Activated CD8-positive, alpha-beta T cell treated with anti-CD3 and anti-CD28 coated beads for 36 hours (primary cell): Measurements from ENCODE around the gene IFT27. TPM values are rescaled to one million over a fixed set of nuclear protein-coding genes. Genes with fewer than 3 reads are reported as not detected.

ENCODE experiments used
- ATAC-seq: fragments of 200-7000 bp; cut with Tn5 transposase; one replicate; pipeline ENCODE4 v1.10.0; 2021; ENCODE audit warnings: mild to moderate bottlenecking, moderate library complexity
- CTCF ChIA-PET: fragments of 350-600 bp; sonication (Branson Sonifier 250); formaldehyde crosslinking; loops from one replicate; lab custom pipeline; 2021; ENCODE audit warnings: antibody characterized with exemption; lab: Charles Lee
- POLR2A ChIA-PET: fragments of 350-600 bp; sonication (Branson Sonifier 250); formaldehyde crosslinking; loops from one replicate; lab custom pipeline; 2021; ENCODE audit warnings: antibody characterized with exemption; lab: Charles Lee
- DNase-seq: peaks from one replicate; pipeline ENCODE4 v3.0.0-alpha.2; 2020
- H3K27ac Mint-ChIP-seq: one replicate; pipeline ENCODE4 v1.8.0; 2021; ENCODE audit warnings: mild to moderate bottlenecking, mixed read lengths
- H3K27me3 Mint-ChIP-seq: one replicate; pipeline ENCODE4 v1.8.0; 2021; ENCODE audit warnings: mixed read lengths
- H3K36me3 Mint-ChIP-seq: one replicate; pipeline ENCODE4 v1.8.0; 2021; ENCODE audit warnings: low read depth, mixed read lengths
- H3K4me1 Mint-ChIP-seq: one replicate; pipeline ENCODE4 v1.8.0; 2021; ENCODE audit warnings: low read depth, mixed read lengths
- H3K4me3 Mint-ChIP-seq: one replicate; pipeline ENCODE4 v1.8.0; 2021; ENCODE audit warnings: mild to moderate bottlenecking, moderate library complexity, mixed read lengths
- H3K9me3 Mint-ChIP-seq: one replicate; pipeline ENCODE4 v1.8.0; 2021; ENCODE audit warnings: mixed read lengths
- intact Hi-C: fragments of 100-400 bp; cut with micrococcal nuclease; formaldehyde crosslinking; loops from one replicate; pipeline ENCODE4 v1.10.0; 2022
- total RNA-seq, 2 experiments: library from RNA; stranded (reverse); gene quantifications; one replicate each; pipeline ENCODE4 v1.2.3, GENCODE V29; 2021
- TF ChIP-seq, protein P1 (sequence below): fragments of 200-600 bp; IDR thresholded peaks from one replicate; pipeline ENCODE4 v1.8.0; 2022; ENCODE audit warnings: antibody characterized with exemption, mild to moderate bottlenecking

The IFT27 gene
- total RNA-seq, 2 experiments from 2014 or later = 20.0 to 21.9 TPM

- TF ChIP-seq, protein P1, sequence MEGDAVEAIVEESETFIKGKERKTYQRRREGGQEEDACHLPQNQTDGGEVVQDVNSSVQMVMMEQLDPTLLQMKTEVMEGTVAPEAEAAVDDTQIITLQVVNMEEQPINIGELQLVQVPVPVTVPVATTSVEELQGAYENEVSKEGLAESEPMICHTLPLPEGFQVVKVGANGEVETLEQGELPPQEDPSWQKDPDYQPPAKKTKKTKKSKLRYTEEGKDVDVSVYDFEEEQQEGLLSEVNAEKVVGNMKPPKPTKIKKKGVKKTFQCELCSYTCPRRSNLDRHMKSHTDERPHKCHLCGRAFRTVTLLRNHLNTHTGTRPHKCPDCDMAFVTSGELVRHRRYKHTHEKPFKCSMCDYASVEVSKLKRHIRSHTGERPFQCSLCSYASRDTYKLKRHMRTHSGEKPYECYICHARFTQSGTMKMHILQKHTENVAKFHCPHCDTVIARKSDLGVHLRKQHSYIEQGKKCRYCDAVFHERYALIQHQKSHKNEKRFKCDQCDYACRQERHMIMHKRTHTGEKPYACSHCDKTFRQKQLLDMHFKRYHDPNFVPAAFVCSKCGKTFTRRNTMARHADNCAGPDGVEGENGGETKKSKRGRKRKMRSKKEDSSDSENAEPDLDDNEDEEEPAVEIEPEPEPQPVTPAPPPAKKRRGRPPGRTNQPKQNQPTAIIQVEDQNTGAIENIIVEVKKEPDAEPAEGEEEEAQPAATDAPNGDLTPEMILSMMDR = no peak
- Mint-ChIP-seq H3K27me3 (peaks cover 48% of the 10 kb centered on the region), H3K36me3 (no peaks in the 10 kb centered on the region), H3K9me3 (no peaks in the 10 kb centered on the region), H3K4me3 (no peak overlapping the region), H3K4me1 (no peaks in the 10 kb centered on the region), H3K27ac (no peak overlapping the region)
- ChIA-PET CTCF (interaction anchor here (3.6 kb wide), 1 partner anchor 37 kb away, joined by 16 read pairs; no protein-coding TSS in a partner anchor), POLR2A (interaction anchor here (1.3 kb wide), 1 partner anchor 14 kb away, joined by 3 read pairs; no protein-coding TSS in a partner anchor)
- DNase-seq = no peak
- no peak for ATAC-seq
- intact Hi-C loops = no loop called here
Measured at GRCh38 chr22:36819112-36819511, 43.2 kb upstream of the IFT27 start.

DNA sequence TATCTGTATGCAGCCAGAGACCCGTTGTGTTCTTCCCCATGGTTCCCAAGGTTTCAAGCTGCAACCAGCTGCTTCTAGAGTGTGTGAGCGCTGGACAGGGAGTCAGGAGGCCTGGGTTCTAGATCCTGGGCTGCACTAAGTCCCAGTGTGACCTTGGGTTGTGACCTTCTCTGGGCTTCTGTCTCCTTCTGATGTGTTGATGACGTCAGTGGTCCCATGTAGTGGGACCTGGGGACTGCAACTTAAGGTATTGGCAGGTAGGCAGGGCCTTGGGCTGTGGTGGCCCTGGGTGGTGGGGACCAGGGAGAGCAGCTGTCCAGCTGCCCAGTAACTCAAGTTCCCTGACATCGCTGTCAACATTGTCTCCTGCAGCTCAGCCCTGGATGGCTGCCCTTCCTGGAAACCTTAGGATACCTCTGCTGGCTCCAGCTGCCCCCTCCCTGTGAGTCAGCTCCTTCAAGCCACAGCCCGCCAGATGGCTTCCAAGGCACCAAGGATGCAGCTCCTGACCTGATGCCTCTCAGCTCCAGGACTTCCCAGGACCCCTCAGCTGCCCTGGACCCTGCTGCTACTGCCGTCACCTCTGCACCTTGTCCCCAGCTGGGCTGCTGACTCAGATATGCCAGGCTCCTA is 42.2 kb upstream of the IFT27 start:
- Mint-ChIP-seq H3K27ac (no peak overlapping the region), H3K4me3 (no peak overlapping the region), H3K4me1 (no peaks in the 10 kb centered on the region), H3K9me3 (no peaks in the 10 kb centered on the region), H3K36me3 (no peaks in the 10 kb centered on the region), H3K27me3 (peaks cover 53% of the 10 kb centered on the region)
- no peak for DNase-seq
- POLR2A ChIA-PET = interaction anchor here (1.0 kb wide), 1 partner anchor 15 kb away, joined by 3 read pairs; no protein-coding TSS in a partner anchor
- CTCF ChIA-PET = interaction anchor here (3.6 kb wide), 1 partner anchor 38 kb away, joined by 16 read pairs; no protein-coding TSS in a partner anchor
- intact Hi-C loops = no loop called here
- TF ChIP-seq, protein P1 = no peak
- no peak for ATAC-seq

GRCh38 chr22:36817525-36817848 is 41.6 kb upstream of the IFT27 start:
- H3K27me3 Mint-ChIP-seq = peaks cover 53% of the 10 kb centered on the region
- ATAC-seq = no peak
- H3K27ac Mint-ChIP-seq = no peak overlapping the region
- no peaks in the 10 kb centered on the region for H3K9me3 Mint-ChIP-seq
- TF ChIP-seq, protein P1 = no peak
- POLR2A ChIA-PET = interaction anchor here (1.0 kb wide), 1 partner anchor 14 kb away, joined by 3 read pairs; no protein-coding TSS in a partner anchor
- CTCF ChIA-PET = no interaction called here
- no peaks in the 10 kb centered on the region for H3K4me1 Mint-ChIP-seq
- H3K36me3 Mint-ChIP-seq = no peaks in the 10 kb centered on the region
- no peak for DNase-seq
- intact Hi-C loops = no loop called here
- no peak overlapping the region for H3K4me3 Mint-ChIP-seq

- POLR2A ChIA-PET = no interaction called here
- ATAC-seq (peak; percentile 60), DNase-seq (peak; percentile 18)
- Mint-ChIP-seq H3K4me3 (no peak within 1 kb of the TSS), H3K36me3 (no peaks in the 10 kb centered on the region), H3K27ac (no peak within 1 kb of the TSS), H3K9me3 (no peaks in the 10 kb centered on the region), H3K27me3 (peaks cover 53% of the 10 kb centered on the region), H3K4me1 (no peaks in the 10 kb centered on the region)
- intact Hi-C loops = no loop called here
- CTCF ChIA-PET = no interaction called here
- TF ChIP-seq, protein P1 = no peak
Measured at GRCh38 chr22:36816636-36817524, 41.0 kb upstream of the IFT27 start, which contains the start of gene PVALB. Gene PVALB (minus strand): TSS chr22:36817035. CDS start chr22:36817005, 30 bp downstream.

- H3K27me3 Mint-ChIP-seq = peaks cover 53% of the 10 kb centered on the region
- DNase-seq (no peak), ATAC-seq (no peak)
- no peak overlapping the region for H3K27ac Mint-ChIP-seq
- intact Hi-C loops = no loop called here
- H3K4me3 Mint-ChIP-seq = no peak overlapping the region
- no peaks in the 10 kb centered on the region for H3K4me1 Mint-ChIP-seq
- TF ChIP-seq, protein P1 = no peak
- ChIA-PET POLR2A (no interaction called here), CTCF (no interaction called here)
- H3K9me3 Mint-ChIP-seq = no peaks in the 10 kb centered on the region
- no peaks in the 10 kb centered on the region for H3K36me3 Mint-ChIP-seq
Measured at GRCh38 chr22:36816339-36816635, 40.4 kb upstream of the IFT27 start.
